NOMO-1 treated with dmso at 0.1 percent for 144 hours (cell line): ENCODE results near the gene BAHCC1.

Source experiments
- DNase-seq: peaks from one replicate; lab custom pipeline; 2025; ENCODE audit not compliant: unreplicated experiment; lab: John Stamatoyannopoulos, UW

Gene BAHCC1

GRCh38 chr17:81366648-81367047 is 28.6 kb upstream of the BAHCC1 start:
- DNase-seq: no peak

DNA sequence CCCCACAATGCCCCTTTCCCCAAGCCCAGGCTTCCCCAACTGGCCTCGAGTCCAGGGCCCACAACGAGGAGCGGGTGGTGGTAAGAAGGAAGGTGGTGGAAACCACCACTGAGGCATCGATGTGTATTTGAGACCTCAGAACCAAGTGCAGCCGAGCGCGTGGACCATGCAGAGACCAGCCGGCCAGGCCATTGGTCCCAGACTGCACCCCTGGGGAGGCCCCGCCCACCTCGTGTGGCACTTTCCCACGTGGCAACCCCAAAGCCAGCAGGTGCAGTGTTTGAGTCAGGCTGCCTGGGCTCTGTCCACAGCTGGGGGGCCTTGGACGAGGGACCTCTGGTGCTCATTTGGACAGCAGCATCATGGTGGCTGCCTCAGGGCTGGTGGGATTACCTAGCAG is 28.1 kb upstream of the BAHCC1 start:
- no peak for DNase-seq

DNA sequence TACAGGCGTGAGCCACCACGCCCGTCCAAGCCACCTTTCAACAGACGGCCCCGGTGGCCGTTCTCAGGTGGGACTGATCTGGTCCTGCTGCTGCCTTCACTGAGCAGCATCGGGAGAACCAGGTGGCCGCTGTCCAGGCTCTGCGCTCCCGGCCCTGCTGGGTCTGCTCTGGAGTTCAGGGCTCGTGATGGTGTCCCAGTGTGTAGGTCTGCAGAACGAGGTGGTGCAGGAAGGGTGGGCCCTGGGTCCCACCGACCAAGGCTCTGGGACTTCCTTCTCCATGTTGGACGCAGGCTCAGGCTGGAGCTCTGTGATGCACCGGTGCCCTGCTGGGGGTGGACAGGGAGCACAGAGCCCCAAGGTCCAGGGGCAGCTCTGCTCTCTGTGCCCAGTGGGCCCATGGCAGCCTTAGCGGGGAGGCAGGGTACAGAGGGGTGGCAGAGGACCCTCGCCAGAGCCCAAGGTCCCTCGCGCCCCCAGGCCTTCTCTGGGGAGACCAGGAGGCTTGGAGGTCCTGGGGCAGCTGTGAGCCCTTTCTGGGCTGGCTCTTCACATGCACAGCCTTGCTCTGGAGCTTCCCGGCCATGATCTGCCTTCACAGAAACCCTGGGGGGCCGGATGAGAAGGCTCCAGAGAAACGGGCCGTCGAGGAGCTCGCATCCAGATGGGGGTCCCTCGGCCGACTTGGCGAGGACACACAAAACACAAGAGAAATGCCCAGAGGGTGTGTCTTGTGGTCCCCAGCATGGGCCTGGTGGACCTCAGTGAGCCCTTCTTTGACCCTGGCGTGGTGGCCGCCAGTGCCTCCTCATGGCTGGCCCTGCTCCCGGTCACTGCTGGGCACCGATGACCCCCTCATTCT is 26.9 kb upstream of the BAHCC1 start:
- DNase-seq: no peak

DNA sequence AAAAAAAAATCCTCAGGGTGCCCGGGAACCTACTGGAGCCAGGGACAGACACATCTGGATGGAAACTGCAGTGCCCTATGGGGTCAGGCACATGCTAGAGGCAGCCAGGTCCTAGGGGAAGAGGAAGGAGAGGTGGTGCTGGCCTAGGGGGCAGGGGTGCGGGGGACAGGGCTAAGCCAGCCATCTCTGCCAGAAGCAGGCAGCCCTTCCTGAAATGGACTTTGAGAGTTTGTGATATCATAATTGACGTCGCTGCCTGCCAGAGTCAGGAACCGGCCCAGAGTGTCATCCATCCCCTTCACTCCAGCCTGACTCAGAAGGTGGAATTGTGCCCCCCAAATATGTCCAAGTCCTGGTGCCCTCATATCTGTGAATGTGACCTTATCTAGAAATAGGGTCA is 25.0 kb upstream of the BAHCC1 start:
- no peak for DNase-seq

- no peak for DNase-seq
Observed at GRCh38 chr17:81371910-81372760, 23.1 kb upstream of the BAHCC1 start.

DNA sequence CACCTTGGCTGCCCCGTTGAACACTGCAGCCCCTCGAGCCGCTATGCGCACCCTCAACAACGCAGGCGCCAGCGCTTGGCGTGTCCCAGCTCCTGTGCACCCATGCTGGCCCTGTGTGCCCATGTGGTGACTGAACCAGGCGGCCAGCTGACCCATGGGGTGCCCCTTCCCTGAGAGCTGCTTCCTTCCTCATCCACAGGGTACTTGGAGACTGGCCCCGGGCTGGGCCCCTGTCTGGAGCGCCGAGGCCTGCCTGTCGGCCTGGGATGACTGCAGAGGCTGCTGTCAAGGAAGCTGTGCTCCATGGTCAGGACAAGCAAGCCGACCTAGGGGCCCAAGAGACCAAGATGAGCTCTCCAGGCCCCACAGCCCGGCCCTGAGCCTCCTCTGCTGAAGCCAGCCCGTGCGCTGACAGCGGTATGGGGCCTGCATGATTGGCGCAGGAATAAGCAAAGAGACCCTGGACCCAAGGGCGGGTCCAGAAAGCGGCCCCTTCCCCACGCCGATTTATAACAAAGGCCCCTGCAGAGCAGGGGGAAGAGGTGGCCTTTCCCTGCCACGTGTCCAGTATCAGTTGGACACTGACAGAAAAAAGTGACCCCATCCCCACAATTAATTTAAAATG is 21.6 kb upstream of the BAHCC1 start:
- no peak for DNase-seq

DNA sequence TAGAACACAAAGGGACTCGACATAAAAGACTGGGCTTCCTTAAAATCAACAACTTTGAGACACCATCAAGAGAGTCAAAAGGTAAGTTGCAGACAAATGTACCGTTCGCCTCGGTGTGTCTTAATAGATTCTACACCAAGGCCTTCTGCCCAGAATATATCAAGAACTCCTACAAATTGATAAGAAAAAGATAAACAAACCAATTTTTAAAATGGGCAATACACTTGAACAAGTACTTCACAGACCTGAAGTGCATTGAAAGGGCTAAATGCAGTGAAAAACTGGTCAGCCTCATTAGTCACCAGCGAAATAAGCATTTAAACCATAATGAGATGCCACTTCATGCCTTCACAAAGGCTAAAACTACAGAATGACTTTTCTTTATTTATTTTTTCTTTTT is 20.4 kb upstream of the BAHCC1 start:
- no peak for DNase-seq

GRCh38 chr17:81376946-81377714 is 18.1 kb upstream of the BAHCC1 start:
- no peak for DNase-seq

- no peak for DNase-seq
Observed at GRCh38 chr17:81378941-81379511, 16.2 kb upstream of the BAHCC1 start.

DNA sequence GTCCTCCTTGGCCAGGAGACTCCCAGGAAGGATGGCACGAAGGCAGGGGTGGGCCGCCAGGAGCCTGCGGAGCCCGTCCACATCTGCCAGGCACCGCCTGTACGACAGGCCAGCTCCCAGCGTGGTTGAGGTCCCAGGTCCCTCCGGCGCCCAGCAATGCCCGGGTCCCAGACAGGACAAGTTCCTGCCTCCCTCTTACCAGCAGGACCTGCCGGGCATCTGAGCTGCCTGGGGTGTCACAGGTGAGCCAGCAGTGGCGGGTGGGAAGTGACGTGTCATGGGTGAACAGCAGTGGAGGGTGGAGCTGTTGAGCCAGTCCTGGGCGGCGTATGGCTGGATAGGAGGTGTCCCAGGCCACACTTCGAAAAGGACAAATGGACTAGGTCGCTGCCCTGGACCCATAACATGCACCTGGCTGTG is 15.7 kb upstream of the BAHCC1 start:
- no peak for DNase-seq

- no peak for DNase-seq
Observed at GRCh38 chr17:81380131-81380530, 15.1 kb upstream of the BAHCC1 start.

DNA sequence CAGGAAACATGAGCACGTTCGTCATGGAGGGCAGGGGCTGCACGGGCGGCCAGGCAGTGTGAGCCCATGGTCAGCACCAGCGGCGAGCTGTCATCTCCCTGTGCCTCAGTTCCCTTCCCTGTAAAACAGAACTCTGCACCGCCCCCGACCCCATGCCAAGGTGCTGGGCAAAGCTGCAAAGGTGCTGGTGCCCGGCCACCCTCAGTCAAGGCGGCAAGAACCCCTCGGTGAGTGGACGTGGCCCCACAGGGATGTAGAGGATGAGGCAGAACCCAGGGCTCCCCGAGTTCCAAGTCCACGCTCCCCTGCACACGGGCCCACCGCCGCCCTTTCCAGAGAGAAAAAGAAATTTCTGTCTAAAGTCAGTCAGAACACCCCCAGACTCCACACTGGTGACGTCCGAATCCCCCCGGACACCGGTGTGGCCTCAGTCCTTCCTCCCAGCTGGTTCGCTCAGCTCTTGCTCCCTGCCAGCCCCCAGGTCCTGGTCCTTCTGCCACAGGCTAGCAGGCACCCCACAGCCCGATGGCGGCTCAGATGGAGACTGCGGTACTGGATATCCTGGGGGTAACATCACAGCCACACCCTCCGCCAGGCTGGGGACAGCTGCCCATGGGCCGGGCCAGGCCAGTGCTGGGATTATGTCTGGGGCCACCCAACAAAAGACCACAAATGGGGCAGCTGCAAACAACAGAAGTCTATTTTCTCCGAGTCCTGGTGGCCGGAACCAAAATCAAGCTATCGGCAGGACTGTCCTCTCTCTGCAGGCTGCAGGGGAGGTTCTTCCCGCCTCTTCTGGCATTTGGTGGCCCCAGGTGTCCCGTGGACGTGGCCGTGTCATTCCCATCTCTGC is 14.4 kb upstream of the BAHCC1 start:
- no peak for DNase-seq

DNA sequence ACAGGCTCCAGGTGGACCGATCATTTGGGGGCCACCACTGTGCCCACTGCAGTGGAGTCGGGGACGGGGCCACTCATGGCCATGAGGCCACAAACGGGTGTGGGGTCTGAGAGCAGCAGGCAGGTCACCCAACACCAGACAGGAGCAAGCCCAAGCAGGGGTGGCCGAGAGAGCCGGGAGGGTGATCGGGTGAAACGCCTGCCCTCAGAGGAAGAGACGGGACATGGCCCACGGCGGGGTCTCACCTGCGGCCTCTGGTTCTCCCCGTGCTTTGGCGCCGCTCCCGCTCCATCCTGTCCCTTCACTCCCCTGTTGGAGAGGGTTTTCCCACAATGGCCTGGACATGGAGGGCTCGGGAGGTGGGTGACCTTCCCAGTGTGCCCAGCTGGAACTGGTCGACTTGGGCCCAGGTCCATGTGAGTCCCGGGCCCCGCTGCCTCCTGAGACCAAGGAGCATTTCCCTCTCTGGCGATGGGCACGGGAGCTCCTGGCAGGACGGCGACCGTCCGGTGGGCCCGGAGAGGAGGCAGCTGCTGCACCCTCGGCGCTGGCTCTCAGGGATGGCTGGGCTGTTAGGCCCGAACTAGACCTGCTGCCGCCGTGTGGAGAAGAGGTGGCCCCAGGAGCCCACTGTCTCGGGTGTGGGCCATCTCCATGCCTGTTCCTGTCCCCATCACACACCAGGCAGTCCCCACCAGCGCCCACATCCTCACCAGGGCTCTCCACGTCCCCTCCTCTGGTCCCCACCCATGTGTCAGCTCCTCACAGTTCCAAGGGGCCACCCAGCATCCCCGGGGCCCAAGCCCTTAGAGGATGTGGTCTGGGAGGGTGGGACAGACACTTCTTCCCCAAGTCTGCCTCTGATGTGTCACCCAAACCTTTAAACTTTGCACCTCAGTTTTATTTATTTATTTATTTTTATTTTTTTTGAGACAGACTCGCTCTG is 13.4 kb upstream of the BAHCC1 start:
- DNase-seq: no peak

DNA sequence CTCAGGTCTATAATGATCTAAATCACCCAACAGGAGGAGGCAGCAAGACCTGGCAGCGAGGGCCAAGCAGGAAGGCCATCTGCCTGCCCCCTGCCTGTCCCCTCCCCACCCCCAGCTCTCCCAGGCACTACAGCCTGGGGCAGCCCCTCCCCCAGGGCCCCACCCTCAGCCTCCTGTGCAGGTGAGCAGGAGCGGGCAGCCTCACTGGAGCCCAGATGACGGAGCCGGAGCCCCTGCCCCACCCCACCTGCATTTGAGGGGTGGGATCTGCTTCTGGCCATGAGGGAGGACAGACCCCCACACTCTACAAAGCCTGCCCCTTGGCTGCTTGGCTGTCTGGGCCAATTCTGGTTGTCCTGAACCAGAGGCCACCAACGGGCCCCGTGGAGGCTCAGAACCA is 12.4 kb upstream of the BAHCC1 start:
- DNase-seq: no peak

GRCh38 chr17:81383504-81384421 is 11.5 kb upstream of the BAHCC1 start:
- no peak for DNase-seq

- no peak for DNase-seq
Observed at GRCh38 chr17:81384929-81385319, 10.3 kb upstream of the BAHCC1 start.

GRCh38 chr17:81385320-81386111 is 9.7 kb upstream of the BAHCC1 start:
- DNase-seq: no peak
